ENCODE measurements around the gene HINT2. TPM values are rescaled to one million over a fixed set of nuclear protein-coding genes. Genes with fewer than 3 reads are reported as not detected.

HINT2 gene
- total RNA-seq, 1 donor from 2014 or later = 55.3 TPM

DNA sequence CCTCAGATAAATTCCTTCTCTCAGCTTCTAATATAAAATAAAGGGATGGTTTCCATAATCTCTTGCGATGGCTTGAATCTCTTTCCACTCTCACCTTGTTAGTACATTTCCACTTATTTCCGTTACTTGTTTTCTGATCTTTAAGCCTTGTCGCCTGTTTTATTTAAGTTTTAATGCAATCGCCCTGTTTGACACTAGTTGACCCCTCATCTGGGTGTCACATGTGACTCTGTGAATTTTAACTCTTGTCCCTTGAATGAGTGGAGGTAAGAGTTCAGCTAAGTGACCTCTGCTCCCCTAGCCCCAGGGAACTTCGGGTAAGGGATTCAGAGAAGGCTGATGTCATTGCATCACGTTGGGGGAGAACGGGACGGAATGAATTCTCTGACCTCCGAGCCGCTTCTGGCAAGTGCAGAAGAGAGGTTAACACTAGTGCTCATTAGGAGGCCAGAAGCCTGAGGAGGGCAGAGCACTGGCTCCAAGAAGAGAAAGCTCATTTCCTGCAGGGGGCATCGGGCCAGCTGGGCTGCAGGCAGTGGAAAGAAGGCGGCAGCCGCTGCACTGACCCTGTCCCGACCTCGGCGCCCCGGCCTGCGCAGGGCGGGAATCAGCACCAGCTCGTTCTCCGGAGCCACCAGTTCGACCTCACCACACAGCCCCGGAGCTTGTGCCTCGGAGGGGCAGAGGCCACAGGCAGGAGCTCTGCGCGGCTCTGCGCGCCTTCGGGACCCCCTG lies 569 bp downstream of the HINT2 start:
- Mint-ChIP-seq H3K36me3 (ENCODE audit: low read depth) (peaks cover 14% of the 10 kb centered on the region), H3K4me1 (ENCODE audit: low read depth) (peaks cover 31% of the 10 kb centered on the region), H3K27ac (peak overlapping the region; percentile 93), H3K27me3 (ENCODE audit: insufficient read depth) (peaks cover 6% of the 10 kb centered on the region), H3K9me3 (no peaks in the 10 kb centered on the region), H3K4me3 (peak overlapping the region; percentile 91)
- DNase-seq (ENCODE audit: low spot score) = peak; percentile 25
- intact Hi-C loops (cut with micrococcal nuclease) = loop anchor here (2.0 to 10.0 kb wide), 6 partner anchors 155 to 1357 kb away; partner anchors contain the start of genes CCDC107, DNAI1, FAM219A and GLIPR2

DNA sequence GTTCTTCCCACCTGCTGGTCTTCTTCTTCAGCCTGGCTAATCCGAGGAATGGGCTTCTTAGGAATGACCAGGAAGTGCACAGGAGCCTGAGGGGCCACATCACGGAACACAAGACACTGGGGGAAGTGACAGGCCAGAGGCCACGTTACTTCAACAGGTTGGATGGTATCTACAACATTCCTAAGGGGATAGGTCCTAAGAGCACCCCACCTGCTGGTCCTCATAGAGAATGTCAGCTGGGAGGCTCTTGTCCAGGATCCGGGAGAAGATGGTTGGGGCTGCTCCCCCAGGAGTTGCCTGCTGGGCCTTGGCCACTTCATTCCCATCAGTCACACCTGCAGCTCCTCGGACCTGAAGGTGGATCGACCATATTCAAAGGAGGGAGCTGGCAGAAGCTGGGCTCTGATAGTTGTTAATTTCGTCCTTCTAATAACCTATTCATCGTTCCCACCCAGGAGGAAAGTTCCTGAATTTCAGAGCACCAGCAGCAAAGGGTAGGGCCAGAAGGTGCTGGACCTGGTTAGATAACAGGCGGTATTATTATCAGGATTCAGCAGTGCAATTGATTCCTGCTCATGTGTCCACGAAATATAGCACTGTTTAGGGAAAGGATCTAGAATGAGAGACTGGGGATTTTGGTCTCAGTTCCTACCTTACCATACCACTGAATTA lies 1.3 kb downstream of the HINT2 start:
- no peaks in the 10 kb centered on the region for H3K9me3 Mint-ChIP-seq
- intact Hi-C loops (cut with micrococcal nuclease) = loop anchor here (2.0 to 10.0 kb wide), 6 partner anchors 155 to 1356 kb away; partner anchors contain the start of genes CCDC107, DNAI1, FAM219A and GLIPR2
- H3K36me3 Mint-ChIP-seq (ENCODE audit: low read depth) = peaks cover 16% of the 10 kb centered on the region
- peak overlapping the region; percentile 91 for H3K4me3 Mint-ChIP-seq
- peaks cover 31% of the 10 kb centered on the region for H3K4me1 Mint-ChIP-seq (ENCODE audit: low read depth)
- peaks cover 6% of the 10 kb centered on the region for H3K27me3 Mint-ChIP-seq (ENCODE audit: insufficient read depth)
- H3K27ac Mint-ChIP-seq = peak overlapping the region; percentile 93
- no peak for DNase-seq (ENCODE audit: low spot score)

DNA sequence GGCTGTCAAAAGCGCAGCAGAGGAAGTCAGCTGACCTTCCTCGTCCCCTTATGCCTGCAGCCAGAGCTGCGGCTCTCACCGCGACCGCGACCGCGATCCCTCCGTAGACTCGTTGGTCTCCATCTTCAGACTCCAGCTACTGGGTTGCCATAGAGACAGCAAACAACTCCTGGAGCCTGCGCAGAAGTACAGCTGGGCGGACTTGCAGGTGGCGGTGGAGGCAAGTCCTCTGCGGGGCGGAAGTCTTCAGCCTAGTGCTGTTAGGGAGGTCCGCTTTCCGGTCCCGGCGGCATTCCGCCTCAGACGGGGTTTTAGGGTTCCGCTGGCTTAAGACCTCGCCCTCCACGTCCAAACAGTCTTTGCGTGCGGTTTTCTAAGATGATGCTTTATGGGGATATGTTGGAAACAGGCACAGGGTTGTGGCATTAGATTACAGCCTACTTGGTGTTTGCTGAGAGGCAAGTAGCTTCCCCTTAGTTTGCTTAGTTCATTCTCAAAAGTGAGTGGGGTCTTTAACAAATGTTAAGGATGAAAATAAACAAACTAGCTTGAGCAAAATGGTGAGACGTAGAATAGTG lies 2.7 kb downstream of the HINT2 start, which contains the start of gene SPAG8:
SPAG8 (minus strand) TSS at position 238 of the 578 bp plus-strand sequence; CDS start at position 123, 115 bp downstream.
- Mint-ChIP-seq H3K4me1 (ENCODE audit: low read depth) (peaks cover 31% of the 10 kb centered on the region), H3K4me3 (peak within 1 kb of the TSS; percentile 91), H3K9me3 (no peaks in the 10 kb centered on the region), H3K27ac (peak within 1 kb of the TSS; percentile 85), H3K27me3 (ENCODE audit: insufficient read depth) (no peaks in the 10 kb centered on the region), H3K36me3 (ENCODE audit: low read depth) (peaks cover 20% of the 10 kb centered on the region)
- intact Hi-C loops (cut with micrococcal nuclease) = loop anchor here (1.0 to 10.0 kb wide), 6 partner anchors 22 to 1355 kb away; partner anchors contain the start of genes CREB3, DNAI1, FAM219A and GLIPR2
- DNase-seq (ENCODE audit: low spot score) = peak; percentile 95

DNA sequence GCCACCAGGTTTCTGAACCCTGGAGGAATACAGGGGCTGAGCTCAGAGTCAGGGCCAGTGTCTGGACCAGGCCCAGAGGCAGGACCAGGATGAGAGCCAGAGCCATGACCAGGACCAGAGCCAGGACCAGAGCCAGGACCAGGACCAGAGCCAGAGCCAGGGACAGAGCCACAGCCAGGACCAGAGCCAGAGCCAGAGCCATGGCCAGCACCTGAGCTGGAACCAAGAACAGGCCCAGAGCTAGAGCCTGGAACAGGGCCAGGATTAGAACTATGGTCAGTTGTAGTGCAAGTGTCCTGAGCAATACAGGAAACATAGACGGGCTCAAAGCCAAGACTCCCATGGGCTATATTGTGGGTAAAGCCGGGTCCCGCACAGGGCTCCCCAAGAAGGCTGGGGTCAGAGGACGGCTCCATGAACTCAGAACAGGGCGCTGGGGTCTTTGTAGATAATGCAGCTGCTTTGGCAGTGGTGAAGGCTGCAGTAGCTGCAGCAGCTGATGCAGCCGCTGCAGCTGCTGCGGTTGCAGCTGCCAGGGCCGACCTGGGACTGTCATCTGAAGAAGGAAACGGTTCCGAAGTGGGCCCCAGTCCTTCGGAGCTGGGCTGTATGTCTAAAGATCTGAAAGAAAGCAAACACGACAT lies 3.3 kb downstream of the HINT2 start:
- H3K27me3 Mint-ChIP-seq (ENCODE audit: insufficient read depth) = no peaks in the 10 kb centered on the region
- peaks cover 31% of the 10 kb centered on the region for H3K4me1 Mint-ChIP-seq (ENCODE audit: low read depth)
- DNase-seq (ENCODE audit: low spot score) = no peak
- intact Hi-C loops (cut with micrococcal nuclease) = loop anchor here (1.0 to 10.0 kb wide), 6 partner anchors 21 to 1354 kb away; partner anchors contain the start of genes CREB3, DNAI1, FAM219A and GLIPR2
- no peaks in the 10 kb centered on the region for H3K9me3 Mint-ChIP-seq
- peak overlapping the region; percentile 85 for H3K27ac Mint-ChIP-seq
- H3K4me3 Mint-ChIP-seq = peak overlapping the region; percentile 91
- peaks cover 20% of the 10 kb centered on the region for H3K36me3 Mint-ChIP-seq (ENCODE audit: low read depth)

DNA sequence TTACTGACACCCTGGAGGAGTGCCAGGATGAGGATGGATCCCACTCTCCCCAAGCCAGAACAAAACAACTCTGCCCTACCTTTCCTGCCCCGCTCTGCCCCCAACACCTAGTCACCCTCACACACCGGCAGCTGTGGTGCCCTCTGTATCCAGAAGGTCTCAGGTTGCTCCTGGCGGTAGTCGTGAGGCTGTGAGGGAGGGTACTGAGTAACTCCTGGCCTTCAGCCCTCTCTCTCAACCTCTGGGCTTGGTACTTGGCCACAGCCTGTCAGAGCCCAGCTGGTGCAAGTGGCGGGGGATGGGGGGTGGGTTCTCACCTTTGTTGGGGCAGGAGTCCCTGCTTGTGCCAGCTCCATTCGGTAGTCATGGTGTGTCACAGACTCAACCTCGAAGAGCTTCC lies 4.7 kb downstream of the HINT2 start:
- no peak for DNase-seq (ENCODE audit: low spot score)
- H3K9me3 Mint-ChIP-seq = no peaks in the 10 kb centered on the region
- H3K4me1 Mint-ChIP-seq (ENCODE audit: low read depth) = peaks cover 25% of the 10 kb centered on the region
- H3K4me3 Mint-ChIP-seq = no peak overlapping the region
- H3K36me3 Mint-ChIP-seq (ENCODE audit: low read depth) = peaks cover 23% of the 10 kb centered on the region
- intact Hi-C loops (cut with micrococcal nuclease) = loop anchor here (5.0 to 10.0 kb wide), 4 partner anchors 325 to 1353 kb away; partner anchors contain the start of genes DNAI1, FAM219A, GLIPR2 and GNE
- H3K27me3 Mint-ChIP-seq (ENCODE audit: insufficient read depth) = no peaks in the 10 kb centered on the region
- no peak overlapping the region for H3K27ac Mint-ChIP-seq

- intact Hi-C loops (cut with micrococcal nuclease) = no loop called here
- Mint-ChIP-seq H3K9me3 (no peaks in the 10 kb centered on the region), H3K4me3 (no peak overlapping the region), H3K27ac (no peak overlapping the region), H3K4me1 (ENCODE audit: low read depth) (peaks cover 15% of the 10 kb centered on the region), H3K27me3 (ENCODE audit: insufficient read depth) (no peaks in the 10 kb centered on the region), H3K36me3 (ENCODE audit: low read depth) (peaks cover 20% of the 10 kb centered on the region)
- DNase-seq (ENCODE audit: low spot score) = no peak
Observed at GRCh38 chr9:35808433-35808832, 6.4 kb downstream of the HINT2 start.

DNA sequence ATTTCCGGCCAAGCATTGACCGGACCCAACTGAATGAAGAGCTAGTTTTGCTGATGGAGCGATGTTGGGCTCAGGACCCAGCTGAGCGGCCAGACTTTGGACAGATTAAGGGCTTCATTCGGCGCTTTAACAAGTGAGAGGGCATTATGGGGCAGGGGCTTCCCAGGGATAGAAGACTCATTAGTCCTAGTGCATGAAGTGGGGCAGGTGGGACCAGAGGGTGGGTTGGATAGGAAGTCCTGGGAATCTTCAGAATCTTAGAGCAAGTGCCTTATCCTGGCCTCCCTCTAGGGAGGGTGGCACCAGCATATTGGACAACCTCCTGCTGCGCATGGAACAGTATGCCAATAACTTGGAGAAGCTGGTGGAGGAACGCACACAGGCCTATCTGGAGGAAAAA lies 8.7 kb downstream of the HINT2 start:
- Mint-ChIP-seq H3K9me3 (no peaks in the 10 kb centered on the region), H3K4me3 (no peak overlapping the region), H3K27me3 (ENCODE audit: insufficient read depth) (no peaks in the 10 kb centered on the region), H3K4me1 (ENCODE audit: low read depth) (no peaks in the 10 kb centered on the region), H3K27ac (no peak overlapping the region), H3K36me3 (ENCODE audit: low read depth) (peaks cover 22% of the 10 kb centered on the region)
- intact Hi-C loops (cut with micrococcal nuclease) = no loop called here
- DNase-seq (ENCODE audit: low spot score) = no peak

- no peaks in the 10 kb centered on the region for H3K9me3 Mint-ChIP-seq
- no peak overlapping the region for H3K27ac Mint-ChIP-seq
- peaks cover 20% of the 10 kb centered on the region for H3K4me1 Mint-ChIP-seq (ENCODE audit: low read depth)
- intact Hi-C loops (cut with micrococcal nuclease) = no loop called here
- no peaks in the 10 kb centered on the region for H3K27me3 Mint-ChIP-seq (ENCODE audit: insufficient read depth)
- no peak for DNase-seq (ENCODE audit: low spot score)
- peaks cover 21% of the 10 kb centered on the region for H3K36me3 Mint-ChIP-seq (ENCODE audit: low read depth)
- H3K4me3 Mint-ChIP-seq = no peak overlapping the region
Observed at GRCh38 chr9:35801328-35802128, 13.3 kb downstream of the HINT2 start.

- Mint-ChIP-seq H3K9me3 (no peaks in the 10 kb centered on the region), H3K4me3 (no peak overlapping the region), H3K27me3 (ENCODE audit: insufficient read depth) (no peaks in the 10 kb centered on the region), H3K4me1 (ENCODE audit: low read depth) (peaks cover 20% of the 10 kb centered on the region), H3K27ac (no peak overlapping the region), H3K36me3 (ENCODE audit: low read depth) (peaks cover 21% of the 10 kb centered on the region)
- intact Hi-C loops (cut with micrococcal nuclease) = no loop called here
- DNase-seq (ENCODE audit: low spot score) = no peak
Observed at GRCh38 chr9:35800530-35800929, 14.3 kb downstream of the HINT2 start.

DNA sequence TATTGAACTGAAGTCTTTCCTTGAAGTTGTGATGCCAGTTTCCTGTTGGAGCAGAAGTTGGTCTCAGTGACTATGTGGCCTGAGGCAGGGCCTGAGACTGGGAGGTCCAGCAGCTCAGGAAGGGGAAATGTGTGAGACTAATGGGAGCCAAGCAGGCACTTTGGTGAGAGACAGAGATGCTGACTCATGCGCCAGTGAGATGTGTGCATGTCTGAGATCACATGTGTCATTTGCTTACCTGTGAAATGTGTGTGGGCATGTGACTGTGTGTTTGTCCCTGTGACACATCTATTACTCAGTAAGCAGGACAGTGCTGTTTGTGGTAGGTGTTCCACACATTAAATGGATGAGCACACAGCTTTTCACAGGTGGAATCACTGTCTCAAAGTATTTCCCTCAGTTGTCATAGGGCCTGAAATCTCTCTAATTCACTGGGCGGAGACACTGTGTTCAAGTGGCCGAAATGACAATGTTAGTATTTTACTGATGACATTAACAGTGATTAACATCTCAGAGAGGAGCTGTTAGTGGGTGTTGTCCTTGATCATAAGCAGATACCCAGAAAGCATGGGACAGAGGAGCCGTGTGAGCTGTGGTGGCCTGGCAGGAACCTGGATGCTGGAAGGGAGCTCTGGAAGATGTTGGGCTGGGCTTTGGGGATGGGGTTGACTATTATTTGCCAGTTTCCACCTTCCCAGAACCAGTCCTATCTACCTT lies 16.0 kb downstream of the HINT2 start:
- no peak overlapping the region for H3K4me3 Mint-ChIP-seq
- DNase-seq (ENCODE audit: low spot score) = no peak
- peak overlapping the region; percentile 68 for H3K27ac Mint-ChIP-seq
- H3K4me1 Mint-ChIP-seq (ENCODE audit: low read depth) = peaks cover 30% of the 10 kb centered on the region
- H3K36me3 Mint-ChIP-seq (ENCODE audit: low read depth) = peaks cover 21% of the 10 kb centered on the region
- no peaks in the 10 kb centered on the region for H3K27me3 Mint-ChIP-seq (ENCODE audit: insufficient read depth)
- no peaks in the 10 kb centered on the region for H3K9me3 Mint-ChIP-seq
- intact Hi-C loops (cut with micrococcal nuclease) = loop anchor here (1.0 kb wide), 1 partner anchor 16 kb away; the partner anchor contains the start of gene HINT2

DNA sequence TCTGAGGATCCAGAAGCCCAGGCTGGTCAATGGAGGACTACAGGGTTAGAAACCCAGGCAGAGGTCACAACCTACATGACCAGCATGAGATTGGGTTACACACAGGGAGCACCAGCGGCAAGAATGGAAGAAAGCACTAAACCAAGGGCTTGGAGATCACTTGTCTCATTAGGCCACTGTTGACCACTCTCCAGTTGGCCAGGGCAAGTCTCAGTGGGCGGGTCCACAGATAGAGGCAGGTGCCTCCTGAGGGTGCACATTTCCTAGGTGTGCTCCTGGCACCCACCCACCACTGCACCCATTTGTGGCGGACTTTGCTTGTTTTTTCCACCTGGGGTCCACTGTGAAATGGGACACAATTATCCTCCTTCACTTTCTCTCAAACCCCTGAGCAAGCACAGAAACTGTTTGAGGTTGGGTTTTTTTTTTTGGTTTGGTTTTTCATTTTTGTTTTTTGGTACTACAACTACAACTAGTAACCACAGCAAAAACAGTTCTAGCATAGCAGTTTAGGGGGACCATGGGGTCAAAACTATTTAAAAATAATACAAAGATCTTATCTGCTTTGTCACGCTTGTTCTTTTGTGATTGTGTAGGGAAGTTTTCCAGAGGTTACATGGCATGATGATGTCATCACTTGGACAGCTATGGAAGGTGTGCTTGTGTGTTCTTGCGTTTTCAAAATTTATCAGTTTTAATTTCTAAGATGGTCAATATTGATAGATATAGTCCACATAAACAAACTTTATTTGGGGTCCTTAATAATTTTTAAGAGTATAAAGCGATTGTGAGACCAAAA lies 17.3 kb downstream of the HINT2 start:
- no peak overlapping the region for H3K4me3 Mint-ChIP-seq
- no peaks in the 10 kb centered on the region for H3K27me3 Mint-ChIP-seq (ENCODE audit: insufficient read depth)
- no peak overlapping the region for H3K27ac Mint-ChIP-seq
- H3K4me1 Mint-ChIP-seq (ENCODE audit: low read depth) = peaks cover 30% of the 10 kb centered on the region
- no peak for DNase-seq (ENCODE audit: low spot score)
- intact Hi-C loops (cut with micrococcal nuclease) = loop anchor here (1.0 kb wide), 1 partner anchor 18 kb away; the partner anchor contains the start of gene HINT2
- H3K36me3 Mint-ChIP-seq (ENCODE audit: low read depth) = peaks cover 21% of the 10 kb centered on the region
- no peaks in the 10 kb centered on the region for H3K9me3 Mint-ChIP-seq

Measured in activated T-helper 1 cell treated with anti-CD3 and anti-CD28 coated beads, Interleukin-12 subunit alpha, Interleukin-12 subunit beta, Interleukin-2, Interleukin-4 antibody, amounts not matched to agents 30 ng/mL and 10 ng/mL and 1 ng/mL, durations not matched to agents 14 hours and 24 hours and 36 hours (primary cell).